ENCODE data around the gene CXADR. TPM values are rescaled to one million over a fixed set of nuclear protein-coding genes. Genes with fewer than 3 reads are reported as not detected.

CXADR gene
- total RNA-seq, 1 experiment from 2014 or later = 7.9 TPM

- Mint-ChIP-seq H3K27me3 (ENCODE audit: insufficient read depth, unreplicated experiment) (peaks cover 16% of the 10 kb centered on the region), H3K36me3 (ENCODE audit: insufficient read depth, unreplicated experiment) (no peaks in the 10 kb centered on the region), H3K27ac (ENCODE audit: low read depth, unreplicated experiment) (peak overlapping the region; percentile 86), H3K9me3 (ENCODE audit: unreplicated experiment) (no peaks in the 10 kb centered on the region), H3K4me1 (ENCODE audit: insufficient read depth, unreplicated experiment) (peaks cover 32% of the 10 kb centered on the region), H3K4me3 (ENCODE audit: unreplicated experiment) (peak overlapping the region; percentile 0)
- no TSS peak for BruUV-seq (replicated peaks)
- POLR2A ChIA-PET = interaction anchor here (0.8 to 2.1 kb wide), 9 partner anchors 9 to 51 kb away, joined by 3 to 10 read pairs (median 4); no protein-coding TSS in a partner anchor
- DNase-seq (ENCODE audit: unreplicated experiment) = peak; percentile 81
- intact Hi-C loops (cut with micrococcal nuclease) = loop anchor here (5.0 kb wide), 1 partner anchor 40 kb away; no protein-coding TSS in a partner anchor
- no peak for TF ChIP-seq CTCF (IDR thresholded peaks at IDR 0.05; ENCODE audit: unreplicated experiment)
- CTCF ChIA-PET = interaction anchor here (1.3 kb wide), 2 partner anchors 19 to 93 kb away, joined by 5 to 6 read pairs; no protein-coding TSS in a partner anchor
These were observed 20.3 kb upstream of the CXADR start for GRCh38 chr21:17492415-17493168.

GRCh38 chr21:17494051-17494450 is 18.8 kb upstream of the CXADR start:
- Mint-ChIP-seq H3K4me1 (ENCODE audit: insufficient read depth, unreplicated experiment) (peaks cover 27% of the 10 kb centered on the region), H3K27ac (ENCODE audit: low read depth, unreplicated experiment) (no peak overlapping the region), H3K36me3 (ENCODE audit: insufficient read depth, unreplicated experiment) (no peaks in the 10 kb centered on the region), H3K27me3 (ENCODE audit: insufficient read depth, unreplicated experiment) (peaks cover 1% of the 10 kb centered on the region), H3K4me3 (ENCODE audit: unreplicated experiment) (no peak overlapping the region), H3K9me3 (ENCODE audit: unreplicated experiment) (no peaks in the 10 kb centered on the region)
- intact Hi-C loops (cut with micrococcal nuclease) = loop anchor here (5.0 kb wide), 1 partner anchor 42 kb away; no protein-coding TSS in a partner anchor
- ChIA-PET CTCF (interaction anchor here (0.8 kb wide), 1 partner anchor 18 kb away, joined by 4 read pairs; no protein-coding TSS in a partner anchor), POLR2A (no interaction called here)
- BruUV-seq (replicated peaks) = no TSS peak
- DNase-seq (ENCODE audit: unreplicated experiment) = no peak
- TF ChIP-seq CTCF (IDR thresholded peaks at IDR 0.05; ENCODE audit: unreplicated experiment) = no peak

GRCh38 chr21:17495680-17496079 is 17.2 kb upstream of the CXADR start:
- ChIA-PET POLR2A (interaction anchor here (1.4 kb wide), 1 partner anchor 16 kb away, joined by 3 read pairs; no protein-coding TSS in a partner anchor), CTCF (interaction anchor here (0.9 kb wide), 1 partner anchor 42 kb away, joined by 3 read pairs; no protein-coding TSS in a partner anchor)
- no peak overlapping the region for H3K27ac Mint-ChIP-seq (ENCODE audit: low read depth, unreplicated experiment)
- peaks cover 20% of the 10 kb centered on the region for H3K4me1 Mint-ChIP-seq (ENCODE audit: insufficient read depth, unreplicated experiment)
- H3K36me3 Mint-ChIP-seq (ENCODE audit: insufficient read depth, unreplicated experiment) = no peaks in the 10 kb centered on the region
- DNase-seq (ENCODE audit: unreplicated experiment) = no peak
- BruUV-seq (replicated peaks) = no TSS peak
- H3K4me3 Mint-ChIP-seq (ENCODE audit: unreplicated experiment) = no peak overlapping the region
- intact Hi-C loops (cut with micrococcal nuclease) = no loop called here
- TF ChIP-seq CTCF (IDR thresholded peaks at IDR 0.05; ENCODE audit: unreplicated experiment) = no peak
- no peaks in the 10 kb centered on the region for H3K9me3 Mint-ChIP-seq (ENCODE audit: unreplicated experiment)
- no peaks in the 10 kb centered on the region for H3K27me3 Mint-ChIP-seq (ENCODE audit: insufficient read depth, unreplicated experiment)

- TF ChIP-seq CTCF (IDR thresholded peaks at IDR 0.05; ENCODE audit: unreplicated experiment) = no peak
- intact Hi-C loops (cut with micrococcal nuclease) = no loop called here
- Mint-ChIP-seq H3K27me3 (ENCODE audit: insufficient read depth, unreplicated experiment) (no peaks in the 10 kb centered on the region), H3K4me3 (ENCODE audit: unreplicated experiment) (no peak overlapping the region), H3K4me1 (ENCODE audit: insufficient read depth, unreplicated experiment) (peaks cover 11% of the 10 kb centered on the region), H3K9me3 (ENCODE audit: unreplicated experiment) (no peaks in the 10 kb centered on the region), H3K27ac (ENCODE audit: low read depth, unreplicated experiment) (no peak overlapping the region), H3K36me3 (ENCODE audit: insufficient read depth, unreplicated experiment) (no peaks in the 10 kb centered on the region)
- no peak for DNase-seq (ENCODE audit: unreplicated experiment)
- CTCF ChIA-PET = interaction anchor here (0.6 to 1.3 kb wide), 2 partner anchors 15 to 1563 kb away, joined by 3 read pairs; no protein-coding TSS in a partner anchor
- POLR2A ChIA-PET = interaction anchor here (0.7 to 1.2 kb wide), 2 partner anchors 12 to 1639 kb away, joined by 3 to 4 read pairs; no protein-coding TSS in a partner anchor
- BruUV-seq (replicated peaks) = no TSS peak
These were observed 15.5 kb upstream of the CXADR start for GRCh38 chr21:17497316-17497715.

All from MCF 10A (cell line).